ENCODE measurements around the gene CLK3. TPM values are rescaled to one million over a fixed set of nuclear protein-coding genes. Genes with fewer than 3 reads are reported as not detected.

CLK3 gene
- total and polyA plus RNA-seq, 2 donors (not counting 1 experiment from before 2014, with no cell fraction given): 176 to 350 TPM

- no peak for TF ChIP-seq CTCF (IDR thresholded peaks at IDR 0.05)
- TF ChIP-seq EZH2 (IDR thresholded peaks at IDR 0.05; ENCODE audit: borderline replicate concordance, insufficient read depth, low read depth, low read length, poor library complexity, severe bottlenecking): no peak
- H3K4me1 Mint-ChIP-seq: peaks cover 5% of the 10 kb centered on the region
- Histone ChIP-seq H2AFZ (ENCODE audit: insufficient read depth, low read depth, low read length, poor library complexity, severe bottlenecking) (no peak overlapping the region), H3K36me3 (replicated peaks in 1 of 2; ENCODE audit: control extremely low read depth in 1 of 2, control insufficient read depth in 1 of 2, extremely low read depth in 1 of 2, insufficient read depth in 2 of 2, low read length in 1 of 2) (peaks cover 25 to 64% of the 10 kb centered on the region in 2 experiments), H3K9ac (ENCODE audit: low read length) (no peak overlapping the region), H3K27ac (ENCODE audit: low read length in 2 of 2) (no peak overlapping the region), H3K4me1 (ENCODE audit: control insufficient read depth in 2 of 2, insufficient read depth in 2 of 2, low read length in 2 of 2) (no peaks in the 10 kb centered on the region), H3K4me2 (replicated peaks; ENCODE audit: low read depth, low read length, poor library complexity, severe bottlenecking) (no peak overlapping the region), H3K4me3 (ENCODE audit: control extremely low read depth in 1 of 5, extremely low read depth in 1 of 5, insufficient read depth in 1 of 5, low read depth in 2 of 5, low read length in 4 of 5) (no peak overlapping the region), H3K27me3 (replicated peaks in 1 of 4; ENCODE audit: control extremely low read depth in 1 of 4, control insufficient read depth in 3 of 4, insufficient read depth in 4 of 4, low read length in 3 of 4) (no peaks in the 10 kb centered on the region), H3K9me3 (ENCODE audit: control extremely low read depth in 1 of 3, control insufficient read depth in 2 of 3, insufficient read depth in 1 of 3, low read length in 2 of 3) (no peaks in the 10 kb centered on the region), H3K79me2 (ENCODE audit: control insufficient read depth, insufficient read depth, low read length) (peaks cover 21% of the 10 kb centered on the region), H4K20me1 (ENCODE audit: control insufficient read depth, insufficient read depth, low read length, poor library complexity, severe bottlenecking) (peaks cover 24% of the 10 kb centered on the region)
- ATAC-seq (ENCODE audit: low read depth) (no peak), DNase-seq (no peak)
- intact Hi-C loops (cut with micrococcal nuclease): no loop called here
- H3K4me3 Mint-ChIP-seq: no peak overlapping the region
- no peaks in the 10 kb centered on the region for H3K9me3 Mint-ChIP-seq (ENCODE audit: insufficient read depth)
- CTCF ChIA-PET: no interaction called here
- H3K27ac Mint-ChIP-seq: no peak overlapping the region
- POLR2A ChIA-PET: no interaction called here
- no CpG with 5 or more reads among the region's 3 CpGs for WGBS (ENCODE audit: insufficient coverage)
- H3K27me3 Mint-ChIP-seq: no peaks in the 10 kb centered on the region
Measured at GRCh38 chr15:74571191-74571590, 44.4 kb upstream of the CLK3 start.

- no peaks in the 10 kb centered on the region for H3K9me3 ChIP-seq (ENCODE audit: control extremely low read depth in 1 of 3, control insufficient read depth in 2 of 3, insufficient read depth in 1 of 3, low read length in 2 of 3)
- H4K20me1 ChIP-seq (ENCODE audit: control insufficient read depth, insufficient read depth, low read length, poor library complexity, severe bottlenecking): peaks cover under 1% of the 10 kb centered on the region
- H3K27ac ChIP-seq (ENCODE audit: low read length in 2 of 2): no peak overlapping the region
- intact Hi-C loops (cut with micrococcal nuclease): no loop called here
- peaks cover 9% of the 10 kb centered on the region for H3K79me2 ChIP-seq (ENCODE audit: control insufficient read depth, insufficient read depth, low read length)
- no peaks in the 10 kb centered on the region for H3K4me1 ChIP-seq (ENCODE audit: control insufficient read depth in 2 of 2, insufficient read depth in 2 of 2, low read length in 2 of 2)
- no peak overlapping the region for H2AFZ ChIP-seq (ENCODE audit: insufficient read depth, low read depth, low read length, poor library complexity, severe bottlenecking)
- no peaks in the 10 kb centered on the region for H3K4me1 Mint-ChIP-seq
- ATAC-seq (ENCODE audit: low read depth): no peak
- DNase-seq: no peak
- no peak for TF ChIP-seq CTCF (IDR thresholded peaks at IDR 0.05)
- TF ChIP-seq EZH2 (IDR thresholded peaks at IDR 0.05; ENCODE audit: borderline replicate concordance, insufficient read depth, low read depth, low read length, poor library complexity, severe bottlenecking): no peak
- H3K4me3 ChIP-seq (ENCODE audit: control extremely low read depth in 1 of 5, extremely low read depth in 1 of 5, insufficient read depth in 1 of 5, low read depth in 2 of 5, low read length in 4 of 5): no peak overlapping the region
- POLR2A ChIA-PET: no interaction called here
- H3K4me2 ChIP-seq (replicated peaks; ENCODE audit: low read depth, low read length, poor library complexity, severe bottlenecking): no peak overlapping the region
- H3K36me3 ChIP-seq (replicated peaks in 1 of 2; ENCODE audit: control extremely low read depth in 1 of 2, control insufficient read depth in 1 of 2, extremely low read depth in 1 of 2, insufficient read depth in 2 of 2, low read length in 1 of 2): peaks cover 29 to 65% of the 10 kb centered on the region in 2 experiments
- no peak overlapping the region for H3K27ac Mint-ChIP-seq
- CTCF ChIA-PET: no interaction called here
- H3K9me3 Mint-ChIP-seq (ENCODE audit: insufficient read depth): no peaks in the 10 kb centered on the region
- no peaks in the 10 kb centered on the region for H3K27me3 ChIP-seq (replicated peaks in 1 of 4; ENCODE audit: control extremely low read depth in 1 of 4, control insufficient read depth in 3 of 4, insufficient read depth in 4 of 4, low read length in 3 of 4)
- WGBS (ENCODE audit: insufficient coverage): 100% methylated on average over 1 of the region's 4 CpGs
- H3K27me3 Mint-ChIP-seq: no peaks in the 10 kb centered on the region
- no peak overlapping the region for H3K4me3 Mint-ChIP-seq
- H3K9ac ChIP-seq (ENCODE audit: low read length): no peak overlapping the region
Measured at GRCh38 chr15:74573987-74574386, 41.6 kb upstream of the CLK3 start.
